HUES48 (cell line): ENCODE measurements around the gene DNAJA3.

ENCODE experiments used
- H3K27ac ChIP-seq: one replicate; pipeline ENCODE4 v1.7.0; 2013; ENCODE audit warnings: low read depth, low read length, inconsistent platforms
- H3K27me3 ChIP-seq: 2 replicates; pipeline ENCODE4 v1.6.1; 2013; ENCODE audit warnings: mild to moderate bottlenecking, low read length; ENCODE audit not compliant: control insufficient read depth, insufficient read depth
- H3K36me3 ChIP-seq: 2 replicates; pipeline ENCODE4 v1.6.1; 2013; ENCODE audit warnings: low read length; ENCODE audit not compliant: control insufficient read depth, insufficient read depth
- H3K4me1 ChIP-seq: 2 replicates; pipeline ENCODE4 v1.6.1; 2013; ENCODE audit warnings: mild to moderate bottlenecking, low read length; ENCODE audit not compliant: control insufficient read depth, insufficient read depth
- H3K4me3 ChIP-seq: 2 replicates; pipeline ENCODE4 v1.5.1; 2013; ENCODE audit warnings: mild to moderate bottlenecking, low read depth, low read length
- H3K9ac ChIP-seq: 2 replicates; pipeline ENCODE4 v1.6.1; 2013; ENCODE audit warnings: mild to moderate bottlenecking, low read depth, low read length, moderate library complexity
- H3K9me3 ChIP-seq: 2 replicates; pipeline ENCODE4 v1.6.1; 2013; ENCODE audit warnings: low read length; ENCODE audit not compliant: control insufficient read depth, insufficient read depth

The DNAJA3 gene

DNA sequence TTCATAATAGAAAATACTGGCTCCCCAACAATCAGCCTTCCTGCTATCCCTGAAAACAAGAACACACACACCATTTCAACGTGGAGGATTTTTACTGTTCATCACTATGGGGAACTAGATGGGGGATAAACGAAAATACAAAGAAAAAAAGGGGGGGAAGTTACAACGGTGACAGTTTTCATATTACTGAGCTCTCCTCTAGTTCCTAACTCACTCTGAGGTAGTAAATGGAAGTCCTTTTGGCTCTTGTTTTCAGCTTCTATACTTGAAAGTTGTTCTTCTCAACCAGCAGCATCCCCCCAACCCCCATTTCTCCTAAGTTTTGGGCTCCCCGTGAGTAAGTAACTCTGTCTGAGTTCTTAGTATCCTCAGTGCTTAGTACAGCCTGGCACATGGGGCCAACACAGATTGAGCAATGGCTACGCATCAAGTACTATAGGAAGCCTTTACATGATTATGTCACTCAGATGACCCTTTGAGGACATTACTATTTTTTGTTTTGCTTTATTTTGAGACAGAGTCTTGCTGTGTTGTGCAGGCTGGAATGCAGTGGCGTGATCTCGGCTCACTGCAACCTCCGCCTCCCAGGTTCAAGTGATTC lies 5.1 kb upstream of the DNAJA3 start:
- peaks cover 7% of the 10 kb centered on the region; the same call in 1 of the 2 replicates for H3K4me1 ChIP-seq
- H3K27me3 ChIP-seq = no peaks in the 10 kb centered on the region
- H3K9me3 ChIP-seq = no peaks in the 10 kb centered on the region
- H3K27ac ChIP-seq = no peak overlapping the region
- H3K36me3 ChIP-seq = no peaks in the 10 kb centered on the region
- no peak overlapping the region for H3K4me3 ChIP-seq
- H3K9ac ChIP-seq = no peak overlapping the region; the same call in 1 of the 2 replicates

DNA sequence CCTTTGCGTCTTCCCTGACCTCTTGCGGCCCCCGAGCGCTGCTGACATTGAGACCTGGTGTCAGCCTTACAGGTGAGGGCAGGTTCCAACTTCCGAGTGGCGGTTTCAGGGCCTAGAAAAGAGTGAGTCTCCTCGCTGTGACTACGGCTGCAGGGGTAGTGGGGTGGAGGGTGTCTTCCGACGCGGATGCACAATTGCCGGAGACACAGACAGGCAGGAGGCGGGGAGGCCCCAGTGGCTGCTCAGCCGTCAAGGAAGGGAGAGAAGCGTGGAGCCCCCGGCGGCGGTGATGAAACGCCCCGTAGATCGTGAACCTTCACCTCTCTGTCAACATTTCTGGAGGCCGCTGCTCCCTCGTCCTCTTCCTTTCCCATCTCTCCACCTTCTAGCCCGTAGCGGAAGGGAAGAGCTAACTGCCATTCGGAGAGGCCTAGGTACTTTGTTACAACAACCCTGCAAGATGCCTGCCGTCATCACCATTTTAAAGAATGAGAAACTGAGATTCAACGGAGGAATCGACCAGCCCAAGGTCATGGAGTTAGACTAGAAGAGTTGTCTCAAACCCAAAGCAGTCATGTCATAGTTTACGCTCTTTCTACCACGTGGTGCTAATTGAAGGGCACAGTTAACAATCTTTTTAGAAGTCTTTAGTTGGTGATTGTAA lies 485 bp downstream of the DNAJA3 start:
- H3K9me3 ChIP-seq = no peaks in the 10 kb centered on the region
- H3K4me1 ChIP-seq = 0 out of 2 replicates have a peak, but pooled peaks cover 9% of the 10 kb centered on the region
- peak overlapping the region; percentile 92 for H3K9ac ChIP-seq
- H3K36me3 ChIP-seq = peaks cover 13% of the 10 kb centered on the region
- H3K27me3 ChIP-seq = no peaks in the 10 kb centered on the region
- peak overlapping the region; percentile 96 for H3K4me3 ChIP-seq
- peak overlapping the region; percentile 96 for H3K27ac ChIP-seq

DNA sequence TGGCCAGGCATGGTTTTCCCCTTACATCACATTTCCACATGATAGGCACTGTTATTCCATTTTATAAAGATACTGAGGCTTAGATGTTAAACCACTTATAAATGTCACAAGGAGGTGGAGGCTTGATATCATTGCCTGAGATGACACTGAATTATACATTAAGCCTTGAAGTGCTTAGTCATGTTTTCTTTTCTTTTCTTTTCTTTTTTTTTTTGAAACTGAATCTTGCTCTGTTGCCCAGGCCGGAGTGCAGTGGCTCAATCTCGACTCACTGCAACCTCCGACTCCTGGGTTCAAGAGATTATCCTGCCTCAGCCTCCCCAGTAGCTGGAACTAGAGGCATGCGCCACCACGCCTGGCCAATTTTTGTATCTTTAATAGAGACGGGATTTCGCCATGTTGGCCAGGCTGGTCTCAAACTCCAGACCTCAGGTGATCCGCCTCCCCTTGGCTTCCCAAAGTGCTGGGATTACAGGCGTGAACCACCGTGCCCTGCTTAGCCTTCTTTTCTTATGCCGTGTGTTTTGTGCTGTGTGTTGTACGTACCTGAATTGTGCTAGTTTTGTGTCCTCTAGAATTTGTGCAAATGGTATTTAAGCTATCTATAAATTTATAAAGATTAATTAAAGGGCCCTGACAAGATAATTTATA lies 1.2 kb downstream of the DNAJA3 start:
- Histone ChIP-seq H3K9me3 (no peaks in the 10 kb centered on the region), H3K4me1 (0 out of 2 replicates have a peak, but pooled peaks cover 9% of the 10 kb centered on the region), H3K27me3 (no peaks in the 10 kb centered on the region), H3K4me3 (peak overlapping the region; percentile 96), H3K36me3 (peaks cover 19% of the 10 kb centered on the region), H3K9ac (peak overlapping the region; percentile 92), H3K27ac (no peak overlapping the region)

DNA sequence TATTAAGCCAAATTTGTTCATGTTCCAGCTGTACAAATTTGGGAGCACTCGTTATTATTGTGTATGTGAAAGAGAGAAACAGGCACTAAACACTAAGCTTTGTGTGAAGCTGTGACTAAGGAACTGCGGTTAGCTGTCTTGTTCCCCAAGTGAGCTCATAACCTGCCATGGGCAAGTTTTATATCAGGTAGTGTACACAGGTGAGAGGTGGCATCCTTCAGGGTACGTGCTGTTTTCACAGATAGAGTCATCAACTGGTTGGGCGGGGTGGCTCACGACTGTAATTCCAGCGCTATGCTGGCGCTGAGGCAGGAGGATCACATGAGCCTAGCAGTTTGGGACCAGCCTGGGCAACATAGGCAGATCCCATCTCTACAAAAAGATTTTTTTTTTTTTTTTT lies 2.8 kb downstream of the DNAJA3 start:
- Histone ChIP-seq H3K27me3 (no peaks in the 10 kb centered on the region), H3K36me3 (peaks cover 28% of the 10 kb centered on the region), H3K9me3 (no peaks in the 10 kb centered on the region), H3K4me3 (no peak overlapping the region), H3K27ac (no peak overlapping the region), H3K9ac (no peak overlapping the region), H3K4me1 (0 out of 2 replicates have a peak, but pooled peaks cover 9% of the 10 kb centered on the region)

DNA sequence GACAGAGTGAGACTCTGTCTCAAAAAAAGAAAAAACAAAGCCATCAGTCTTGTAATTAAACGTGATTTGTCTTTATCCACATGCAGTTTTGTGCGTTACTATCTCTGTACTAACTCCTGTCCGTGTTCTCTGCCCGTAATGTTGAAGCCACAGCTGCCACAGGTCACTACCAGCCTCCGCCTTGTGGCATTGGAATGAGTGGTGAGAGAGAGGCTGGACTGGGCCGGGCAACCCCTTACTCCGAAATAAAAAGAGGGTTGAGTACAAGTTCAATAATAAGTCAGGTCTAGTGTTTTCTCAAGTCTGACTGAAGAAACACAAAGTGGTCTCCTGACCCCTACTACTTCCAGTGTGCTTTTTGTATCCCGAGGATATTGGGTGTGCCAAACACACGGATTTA lies 5.4 kb downstream of the DNAJA3 start:
- Histone ChIP-seq H3K9me3 (no peaks in the 10 kb centered on the region), H3K4me1 (0 out of 2 replicates have a peak, but pooled peaks cover 4% of the 10 kb centered on the region), H3K9ac (no peak overlapping the region), H3K27me3 (no peaks in the 10 kb centered on the region), H3K4me3 (no peak overlapping the region), H3K36me3 (peaks cover 52% of the 10 kb centered on the region), H3K27ac (no peak overlapping the region)

DNA sequence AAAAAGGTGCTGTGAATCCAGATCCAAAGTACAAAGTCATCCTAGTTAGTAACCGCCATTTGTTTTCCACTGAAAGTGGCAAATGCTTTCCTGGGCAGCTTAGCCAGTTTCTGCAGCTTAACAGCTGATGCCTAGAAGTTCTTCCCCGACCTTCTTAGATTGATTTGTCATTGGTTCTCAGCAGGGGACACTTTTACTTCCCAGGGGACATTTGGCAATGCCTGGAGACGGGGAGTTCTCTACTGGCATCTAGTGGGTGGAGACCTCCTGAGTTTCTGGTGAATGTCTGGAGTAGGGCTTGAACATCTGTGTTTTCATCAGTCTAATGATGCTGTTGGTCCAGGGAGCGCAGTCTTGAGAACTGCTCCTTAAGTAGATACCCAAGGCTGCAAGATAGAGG lies 7.6 kb downstream of the DNAJA3 start:
- Histone ChIP-seq H3K27ac (no peak overlapping the region), H3K9me3 (no peaks in the 10 kb centered on the region), H3K4me3 (no peak overlapping the region), H3K27me3 (no peaks in the 10 kb centered on the region), H3K9ac (no peak overlapping the region), H3K4me1 (no peaks in the 10 kb centered on the region), H3K36me3 (peaks cover 71% of the 10 kb centered on the region)

DNA sequence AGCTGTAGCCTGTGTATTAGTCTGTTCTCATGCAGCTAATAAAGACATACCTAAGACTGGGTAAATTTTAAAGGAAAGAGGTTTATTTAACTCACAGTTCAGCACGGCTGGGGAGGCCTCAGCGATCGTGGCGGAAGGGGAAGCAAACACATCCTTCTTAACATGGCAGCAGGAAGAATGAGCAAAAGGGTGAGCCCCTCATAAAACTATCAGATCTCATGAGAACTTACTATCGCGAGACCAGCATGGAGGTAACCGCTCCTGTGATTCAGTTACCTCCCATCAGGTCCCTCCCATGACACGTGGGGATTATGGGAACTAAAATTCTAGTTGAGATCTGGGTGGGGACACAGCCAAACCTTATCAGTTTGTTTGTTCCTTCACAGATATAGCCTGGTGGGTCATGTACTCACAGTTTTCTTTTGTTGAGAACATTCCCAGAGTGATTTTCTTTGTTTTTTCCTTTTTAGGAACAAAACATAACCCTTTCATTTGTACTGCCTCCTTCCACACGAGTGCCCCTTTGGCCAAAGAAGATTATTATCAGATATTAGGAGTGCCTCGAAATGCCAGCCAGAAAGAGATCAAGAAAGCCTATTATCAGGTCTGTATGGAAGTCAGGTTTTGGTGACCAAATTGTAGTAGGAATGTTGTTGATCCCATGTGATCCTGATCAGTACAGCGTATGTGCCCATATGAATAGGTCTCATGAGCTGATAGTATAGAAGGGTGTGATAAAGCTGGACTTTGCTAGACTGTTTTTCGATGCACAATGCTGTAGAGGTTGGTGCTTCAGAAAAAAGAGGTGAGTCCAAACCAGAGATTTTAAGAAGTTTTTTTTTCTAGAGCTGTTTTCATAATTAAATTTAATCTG lies 8.5 kb downstream of the DNAJA3 start:
- H3K4me3 ChIP-seq = no peak overlapping the region
- H3K36me3 ChIP-seq = peaks cover 77% of the 10 kb centered on the region

GRCh38 chr16:4435337-4436067 lies 9.8 kb downstream of the DNAJA3 start:
- H3K36me3 ChIP-seq = peaks cover 86% of the 10 kb centered on the region

More for the DNA sequence above, 8.5 kb downstream of the DNAJA3 start:
- Histone ChIP-seq H3K9ac (no peak overlapping the region), H3K9me3 (no peaks in the 10 kb centered on the region), H3K4me1 (no peaks in the 10 kb centered on the region), H3K27me3 (no peaks in the 10 kb centered on the region), H3K27ac (peak overlapping the region; percentile 14)

DNA sequence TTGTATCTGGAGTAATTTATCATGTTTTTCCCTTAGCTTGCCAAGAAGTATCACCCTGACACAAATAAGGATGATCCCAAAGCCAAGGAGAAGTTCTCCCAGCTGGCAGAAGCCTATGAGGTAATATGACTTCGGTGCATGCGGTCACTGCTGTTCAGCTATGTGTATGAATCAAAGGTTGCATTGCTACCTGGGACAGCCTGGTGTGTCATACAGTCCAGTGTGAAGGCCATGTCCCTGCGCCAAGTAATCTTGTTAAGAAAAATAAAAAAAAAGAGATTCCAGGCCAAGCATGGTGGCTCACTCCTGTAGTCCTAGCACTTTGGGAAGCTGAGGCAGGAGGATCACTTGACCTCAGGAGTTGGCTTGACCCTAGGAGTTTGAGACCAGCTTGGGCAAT lies 11.7 kb downstream of the DNAJA3 start:
- no peak overlapping the region for H3K4me3 ChIP-seq
- H3K36me3 ChIP-seq = peaks cover 90% of the 10 kb centered on the region
- H3K27ac ChIP-seq = no peak overlapping the region
- no peaks in the 10 kb centered on the region for H3K27me3 ChIP-seq
- no peaks in the 10 kb centered on the region for H3K9me3 ChIP-seq
- no peaks in the 10 kb centered on the region for H3K4me1 ChIP-seq
- H3K9ac ChIP-seq = no peak overlapping the region

More at GRCh38 chr16:4435337-4436067, 9.8 kb downstream of the DNAJA3 start:
- Histone ChIP-seq H3K27me3 (no peaks in the 10 kb centered on the region), H3K27ac (no peak overlapping the region), H3K9ac (no peak overlapping the region), H3K9me3 (no peaks in the 10 kb centered on the region), H3K4me1 (no peaks in the 10 kb centered on the region), H3K4me3 (no peak overlapping the region)

- H3K4me3 ChIP-seq = no peak overlapping the region
- no peaks in the 10 kb centered on the region for H3K4me1 ChIP-seq
- H3K36me3 ChIP-seq = peaks cover 92% of the 10 kb centered on the region
- no peaks in the 10 kb centered on the region for H3K9me3 ChIP-seq
- no peak overlapping the region for H3K27ac ChIP-seq
- no peaks in the 10 kb centered on the region for H3K27me3 ChIP-seq
- H3K9ac ChIP-seq = no peak overlapping the region
These were observed 16.7 kb downstream of the DNAJA3 start for GRCh38 chr16:4442371-4442770.
